Islet precursor cell (in vitro differentiated cells): ENCODE data around the gene KRI1.
"Not testable (repeated sequence)": the region's sequence is repeated elsewhere in the genome, so short reads cannot be mapped to it uniquely, and the experiment has no call there.

Experiments used
- DNase-seq: peaks from one replicate; pipeline ENCODE4 v3.0.0-alpha.2; 2018

The KRI1 gene

DNA sequence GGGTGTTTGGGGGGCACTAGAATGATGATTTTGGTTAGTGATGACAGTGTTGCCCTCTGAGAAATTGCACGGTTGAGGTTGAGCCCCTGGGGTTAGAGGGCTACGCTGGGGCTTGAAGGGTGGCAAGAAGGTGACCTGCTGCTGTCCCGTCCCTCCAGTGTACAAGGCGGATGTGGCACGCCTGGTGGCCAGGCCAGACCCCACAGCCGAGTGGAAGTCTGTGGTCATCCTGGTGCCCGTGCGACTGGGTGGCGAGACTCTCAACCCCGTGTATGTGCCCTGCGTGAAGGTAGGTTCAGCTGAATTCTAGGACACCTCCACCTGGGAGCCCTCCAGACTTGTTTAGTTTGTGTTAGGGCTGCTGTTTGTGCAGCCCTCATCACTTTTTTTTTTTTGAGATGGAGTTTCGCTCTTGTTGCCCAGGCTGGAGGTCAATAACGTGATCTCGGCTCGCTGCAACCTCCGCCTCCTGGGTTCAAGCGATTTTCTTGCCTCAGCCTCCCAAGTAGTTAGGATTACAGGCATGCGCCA is 17.0 kb downstream of the KRI1 start:
- no peak for DNase-seq

DNA sequence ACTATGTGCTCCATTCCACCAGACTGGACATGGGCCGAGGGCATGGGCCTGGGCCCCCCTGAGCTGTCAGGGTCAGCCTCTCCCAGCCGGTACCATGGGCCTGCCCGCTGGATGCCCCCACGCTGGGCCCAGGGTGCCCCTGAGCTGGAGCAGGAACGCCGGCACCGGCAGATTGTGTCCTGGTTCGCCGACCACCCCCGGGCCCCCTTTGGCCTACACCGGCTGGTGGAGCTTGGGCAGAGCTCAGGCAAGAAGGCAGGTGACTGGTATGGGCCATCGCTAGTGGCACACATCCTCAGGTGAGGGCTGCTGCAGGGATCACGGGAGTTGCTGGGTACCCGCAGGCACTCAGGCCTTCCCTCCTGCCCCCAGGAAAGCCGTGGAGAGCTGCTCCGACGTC is 19.0 kb downstream of the KRI1 start:
- no peak for DNase-seq

DNA sequence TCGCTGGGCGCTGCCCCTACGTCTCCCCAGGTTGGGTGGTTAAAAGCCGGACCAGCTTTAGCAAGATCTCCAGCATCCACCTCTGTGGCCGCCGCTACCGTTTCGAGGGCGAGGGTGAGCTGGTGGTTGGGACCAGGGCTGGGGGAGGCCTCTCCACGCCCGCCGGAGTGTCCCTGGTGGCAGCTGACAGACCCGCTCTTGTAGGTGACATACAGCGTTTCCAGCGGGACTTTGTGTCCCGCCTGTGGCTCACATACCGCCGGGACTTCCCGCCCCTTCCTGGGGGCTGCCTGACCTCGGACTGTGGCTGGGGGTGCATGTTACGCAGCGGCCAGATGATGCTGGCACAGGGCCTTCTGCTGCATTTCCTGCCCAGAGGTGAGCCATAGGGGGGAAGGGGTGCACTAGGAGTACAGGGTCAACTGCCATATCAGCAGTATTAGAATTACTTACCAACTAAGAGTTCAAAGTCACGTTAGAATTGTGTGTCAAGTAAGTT is 21.0 kb downstream of the KRI1 start:
- no peak for DNase-seq

DNA sequence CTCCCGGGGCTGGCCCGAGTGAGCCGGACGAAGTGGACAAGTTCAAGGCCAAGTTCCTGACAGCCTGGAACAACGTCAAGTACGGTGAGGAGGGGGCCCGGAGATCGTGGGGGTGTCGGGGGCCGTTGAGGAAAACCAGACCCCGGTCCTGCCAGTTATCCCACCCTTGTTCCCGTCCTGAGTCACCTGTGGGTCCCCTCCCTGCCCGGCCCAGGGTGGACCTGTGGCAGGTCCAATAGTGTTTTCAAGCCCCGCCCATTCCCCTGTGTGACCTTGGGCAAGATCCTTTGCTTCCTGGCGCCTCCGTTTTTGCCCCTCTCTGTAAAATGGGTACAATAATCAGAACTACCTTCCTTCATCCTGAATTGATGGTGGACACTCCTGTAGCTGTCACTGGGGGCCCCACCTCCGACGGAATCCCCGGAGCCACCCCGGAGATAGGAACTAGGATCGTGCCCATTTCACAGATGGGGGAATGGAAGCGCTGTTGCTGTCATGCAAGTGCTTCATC is 21.5 kb downstream of the KRI1 start:
- no peak for DNase-seq

DNA sequence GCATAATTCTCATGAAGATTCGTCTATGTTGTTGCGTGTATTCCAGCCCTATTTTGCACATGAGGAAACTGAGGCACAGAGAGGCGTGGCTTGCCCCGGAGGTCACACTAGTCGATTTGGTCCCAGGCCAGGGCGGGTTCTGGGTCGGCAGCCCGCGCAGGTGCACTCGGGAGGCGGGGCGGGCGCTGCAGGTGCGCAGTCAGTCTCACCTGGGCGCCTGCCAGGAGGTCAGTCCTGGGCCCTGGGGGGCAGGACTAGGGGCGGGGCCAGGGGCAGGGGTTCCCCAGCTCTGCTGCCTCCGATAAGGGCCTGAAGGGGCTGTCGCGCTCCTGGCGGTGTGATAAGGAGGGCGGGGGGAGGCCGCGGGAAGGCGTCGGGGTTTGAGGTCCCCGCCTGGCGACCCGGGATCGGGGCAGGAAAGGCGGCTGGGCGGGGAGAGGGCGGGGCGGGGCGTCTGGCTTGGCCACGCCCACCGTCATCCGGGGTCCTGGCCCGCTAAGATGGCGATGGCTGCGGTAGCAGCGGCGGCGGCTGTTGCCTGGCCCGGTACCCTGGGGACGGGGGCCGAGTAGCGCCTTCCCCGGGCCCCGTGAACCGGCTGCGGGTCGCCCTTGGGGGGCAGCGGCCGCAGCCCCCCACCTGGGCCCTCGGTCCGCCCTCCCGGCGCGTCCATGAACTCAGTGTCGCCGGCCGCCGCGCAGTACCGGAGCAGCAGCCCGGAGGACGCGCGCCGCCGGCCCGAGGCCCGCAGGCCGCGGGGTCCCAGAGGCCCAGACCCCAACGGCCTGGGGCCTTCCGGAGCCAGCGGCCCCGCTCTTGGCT is 22.2 kb downstream of the KRI1 start, which contains the start of gene ATG4D:
TSS of gene ATG4D (plus strand) at position 485 of the 822 bp plus-strand sequence. CDS start at position 672, 187 bp downstream.
- peak; percentile 87 for DNase-seq

DNA sequence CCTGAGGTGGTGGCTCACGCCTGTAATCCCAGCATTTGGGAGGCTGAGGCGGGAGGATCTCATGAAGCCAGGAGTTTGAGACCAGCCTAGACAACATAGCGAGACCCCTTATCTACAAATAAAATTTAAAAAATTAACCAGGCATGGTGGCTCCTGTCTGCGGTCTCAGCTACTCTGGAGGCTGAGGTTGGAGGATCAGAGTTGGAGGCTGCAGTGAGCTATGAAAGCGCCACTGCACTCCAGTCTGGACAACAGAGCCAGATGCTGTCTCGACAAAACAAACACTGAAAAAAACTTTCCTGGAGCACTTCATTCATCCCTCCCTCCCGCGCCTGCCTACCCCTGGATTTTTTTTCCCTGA is 22.8 kb downstream of the KRI1 start:
- no peak for DNase-seq

DNA sequence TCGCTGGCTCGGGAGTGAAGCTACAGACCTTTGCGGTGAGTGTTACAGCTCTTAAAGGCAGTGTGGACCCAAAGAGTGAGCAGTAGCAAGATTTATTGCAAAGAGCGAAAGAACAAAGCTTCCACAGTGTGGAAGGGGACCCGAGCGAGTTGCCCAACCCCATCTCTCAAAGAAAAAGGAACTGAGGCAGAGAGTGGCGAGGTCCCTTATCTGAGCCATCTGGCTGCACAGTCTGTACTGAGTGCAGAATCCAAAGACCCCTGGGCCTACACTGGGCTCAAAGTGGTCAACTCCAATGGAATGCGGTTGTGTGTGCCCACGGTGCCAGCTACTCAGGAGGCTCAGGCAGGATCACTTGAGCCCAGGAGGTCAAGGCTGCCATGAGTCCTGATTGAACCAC is 26.8 kb downstream of the KRI1 start:
- not testable (repeated sequence) for DNase-seq

DNA sequence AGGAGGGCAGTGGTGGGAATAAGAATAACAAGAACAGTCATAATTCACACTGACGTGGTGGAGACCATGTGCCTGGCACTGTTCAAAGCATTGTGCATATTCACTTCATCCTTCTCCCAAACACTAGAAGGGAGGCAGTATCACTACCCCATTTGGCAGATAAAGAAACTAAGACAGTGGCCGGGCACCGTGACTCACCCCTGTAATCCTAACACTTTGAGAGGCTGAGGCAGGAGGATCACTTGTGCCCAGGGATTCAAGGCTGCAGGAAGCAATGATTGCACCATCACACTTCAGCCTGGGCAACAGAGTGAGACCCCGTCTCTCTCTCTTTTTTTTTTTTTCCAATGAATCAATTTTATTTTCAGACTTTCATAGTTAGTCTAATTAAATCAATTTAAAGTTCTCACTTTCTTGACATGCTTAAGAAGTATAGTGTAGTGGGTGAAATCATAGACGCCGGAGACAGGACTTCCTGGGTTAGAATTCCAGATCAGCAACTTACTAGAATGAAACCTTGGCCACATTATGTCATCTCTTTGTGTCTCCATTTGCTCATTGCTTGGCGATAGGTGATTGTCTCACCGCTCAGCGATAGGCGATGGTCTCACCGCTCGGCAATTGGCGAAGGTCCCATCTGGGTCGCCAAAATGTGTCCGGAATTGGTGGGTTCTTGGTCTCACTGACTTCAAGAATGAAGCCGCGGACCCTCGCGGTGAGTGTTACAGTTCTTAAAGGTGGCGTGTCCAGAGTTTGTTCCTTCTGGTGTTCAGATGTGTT is 27.4 kb downstream of the KRI1 start:
- DNase-seq: no peak

DNA sequence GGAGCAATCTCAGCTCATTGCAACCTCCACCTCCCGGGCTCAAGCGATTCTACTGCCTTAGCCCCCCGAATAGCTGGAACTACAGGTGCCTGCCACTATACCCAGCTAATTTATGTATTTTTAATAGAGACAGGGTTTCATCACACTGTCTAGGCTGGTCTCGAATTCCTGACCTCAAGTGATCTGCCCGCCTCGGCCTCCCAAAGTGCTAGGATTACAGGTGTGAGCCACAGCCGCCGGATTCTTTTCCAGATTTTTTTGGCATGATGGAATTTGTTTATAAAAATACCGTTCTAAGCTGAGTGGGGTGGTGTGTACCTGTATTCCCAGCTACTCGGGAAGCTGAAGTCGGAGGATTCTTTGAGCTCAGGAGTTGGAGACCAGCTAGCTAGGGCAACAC is 28.1 kb downstream of the KRI1 start:
- no peak for DNase-seq

DNA sequence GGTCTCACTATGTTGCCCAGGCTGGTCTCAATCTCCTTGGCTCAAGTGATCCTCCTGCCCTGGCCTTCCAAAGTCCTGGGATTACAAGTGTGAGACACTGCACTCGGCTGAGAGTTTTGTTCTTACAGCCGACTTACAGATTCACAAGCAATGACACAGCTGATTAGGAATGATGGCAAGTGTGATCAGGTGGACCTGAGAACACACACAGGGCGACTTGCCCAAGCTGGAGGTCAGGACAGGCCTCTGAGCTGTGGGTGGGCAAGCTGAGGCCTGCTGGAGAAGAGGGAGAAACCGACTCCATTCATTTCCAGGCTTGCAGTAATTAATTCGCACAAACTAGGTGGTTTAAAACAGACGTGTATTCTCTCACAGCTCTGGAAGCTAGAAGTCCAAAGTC is 30.2 kb downstream of the KRI1 start:
- DNase-seq: no peak

DNA sequence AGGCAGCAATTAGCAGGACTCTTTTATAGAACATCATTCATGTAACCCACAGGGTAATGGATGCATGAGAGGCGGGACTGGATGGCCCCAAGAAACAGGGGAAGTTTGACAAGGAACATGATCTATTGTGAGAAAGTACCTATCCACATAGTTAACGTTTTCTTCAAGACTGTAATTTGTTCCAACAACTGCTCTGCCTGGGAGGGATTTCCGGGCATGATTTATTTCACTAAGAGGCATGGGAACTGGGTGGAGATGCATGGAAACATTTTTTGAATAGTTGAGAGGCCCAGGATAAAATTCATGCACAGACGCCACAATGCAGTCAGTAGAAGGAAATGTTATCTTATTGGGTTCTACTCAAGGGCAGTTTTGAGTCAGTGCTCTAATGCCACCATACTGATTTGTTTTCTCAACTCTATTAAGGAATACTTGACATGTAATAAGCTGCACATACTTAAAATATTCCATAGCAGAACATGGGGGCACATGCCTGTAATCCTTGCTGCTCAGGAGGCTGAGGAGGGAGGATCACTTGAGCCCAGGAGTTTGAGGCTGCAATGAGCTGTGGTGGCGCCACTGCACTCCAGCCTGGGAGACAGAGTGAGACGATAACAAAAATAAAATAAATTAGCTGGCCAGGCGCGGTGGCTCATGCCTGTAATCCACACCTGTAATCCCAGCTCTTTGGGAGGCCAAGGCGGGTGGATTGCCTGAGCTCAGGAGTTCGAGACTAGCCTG is 32.0 kb downstream of the KRI1 start:
- no peak for DNase-seq

DNA sequence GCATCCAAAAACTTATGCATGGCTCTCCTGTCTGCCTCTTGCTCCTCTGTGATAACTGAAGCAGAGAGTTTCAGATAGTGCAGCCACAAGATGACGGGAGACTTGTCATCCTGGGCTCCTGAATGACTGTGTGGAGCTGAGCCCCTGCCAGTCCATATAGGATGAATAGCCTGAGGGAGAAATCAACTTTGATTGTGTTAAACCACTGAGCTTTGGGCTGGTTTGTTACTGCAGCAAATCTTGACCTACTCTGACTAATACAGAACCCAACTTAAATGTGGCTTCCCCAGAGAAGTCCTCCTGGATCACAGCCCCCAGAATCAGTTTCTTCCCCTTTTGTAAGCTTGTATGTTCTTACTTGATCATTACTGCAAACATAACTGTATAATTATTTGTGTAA is 33.4 kb downstream of the KRI1 start:
- DNase-seq: no peak

DNA sequence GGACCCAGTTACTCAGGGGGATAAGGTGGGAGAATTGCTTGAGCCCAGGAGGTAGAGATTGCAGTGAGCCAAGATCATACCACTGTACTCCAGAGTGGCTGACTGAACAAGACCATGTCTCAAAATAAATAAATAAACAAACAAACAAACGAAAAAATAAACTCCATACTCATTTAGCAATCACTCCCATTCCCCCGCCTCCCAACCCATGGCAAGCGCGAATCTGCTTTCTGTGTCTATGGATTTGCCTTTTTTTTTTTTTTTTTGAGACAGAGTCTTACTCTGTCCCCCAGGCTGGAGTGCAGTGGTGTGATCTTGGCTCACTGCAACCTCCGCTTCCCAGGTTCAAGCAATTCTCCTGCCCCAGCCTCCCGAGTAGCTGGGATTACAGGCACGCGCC is 38.9 kb downstream of the KRI1 start:
- not testable (repeated sequence) for DNase-seq

DNA sequence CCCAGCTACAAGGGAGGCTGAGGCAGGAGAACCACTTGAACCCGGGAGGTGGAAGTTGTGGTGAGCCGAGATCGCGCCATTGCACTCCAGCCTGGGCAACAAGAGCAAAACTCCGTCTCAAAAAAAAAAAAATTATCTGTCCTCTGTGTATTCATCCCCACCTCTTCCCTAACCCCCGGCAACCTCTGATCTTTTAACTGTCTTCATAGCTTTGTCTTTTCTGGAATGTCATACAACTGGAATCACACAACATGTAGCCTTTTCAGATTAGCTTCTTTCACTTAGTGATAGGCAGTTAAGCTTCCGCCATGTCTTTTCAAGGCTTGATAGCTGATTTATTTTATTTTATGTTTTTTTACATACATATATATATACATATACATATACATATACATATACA is 40.2 kb downstream of the KRI1 start:
- DNase-seq: no peak

DNA sequence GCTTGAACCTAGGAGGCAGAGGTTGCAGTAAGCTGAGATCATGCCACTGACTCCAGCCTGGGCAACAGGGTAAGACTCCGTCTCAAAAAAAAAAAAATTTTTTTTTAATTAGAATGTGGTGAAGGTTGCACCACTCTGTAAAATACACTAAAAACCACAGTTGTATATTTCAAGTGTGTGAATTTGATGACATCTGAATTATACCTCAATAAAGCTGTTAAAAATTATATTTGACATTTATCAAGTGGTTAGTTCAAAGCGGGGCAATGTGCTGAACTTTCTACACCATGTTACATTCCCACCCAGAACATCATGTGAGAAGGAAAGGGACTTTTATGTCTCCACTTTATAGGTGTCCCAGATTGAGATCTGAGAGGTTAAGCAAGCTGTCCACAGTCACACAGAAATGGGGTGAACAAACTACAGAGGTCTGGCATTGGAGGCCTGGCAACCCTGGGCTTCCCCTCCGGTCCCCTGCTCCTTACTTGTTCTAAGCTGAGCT is 42.6 kb downstream of the KRI1 start:
- DNase-seq: no peak

DNA sequence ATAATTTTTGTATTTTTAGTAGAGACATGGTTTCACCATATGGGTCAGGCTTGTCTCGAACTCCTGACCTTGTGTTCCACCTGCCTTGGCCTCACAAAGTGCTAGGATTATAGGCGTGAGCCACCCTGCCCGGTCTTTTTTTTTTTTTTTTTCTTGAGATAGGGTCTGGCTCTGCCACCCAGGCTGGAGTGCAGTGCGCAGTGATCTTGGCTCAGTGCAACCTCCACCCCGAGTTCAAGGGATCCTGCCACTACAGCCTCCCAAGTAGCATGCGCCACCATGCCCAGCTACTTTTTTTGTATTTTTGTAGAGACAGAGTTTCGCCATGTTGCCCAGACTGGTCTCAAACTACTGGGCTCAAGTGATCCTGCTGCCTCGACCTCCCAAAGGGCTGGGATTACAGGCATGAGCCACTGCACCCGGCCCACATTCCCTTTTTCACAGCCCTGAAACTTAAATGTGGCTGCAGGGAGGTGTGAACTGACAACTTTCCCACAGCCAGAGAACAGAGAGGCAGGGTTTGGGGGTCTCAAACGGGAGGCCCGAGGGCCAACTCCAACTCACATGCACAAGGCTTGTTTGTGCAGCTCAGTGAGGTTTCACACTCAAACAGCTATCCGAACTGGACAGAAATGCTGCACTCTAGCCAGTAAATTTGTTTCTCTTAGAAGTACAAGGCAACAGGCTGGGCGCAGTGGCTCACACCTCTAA is 44.2 kb downstream of the KRI1 start:
- no peak for DNase-seq

DNA sequence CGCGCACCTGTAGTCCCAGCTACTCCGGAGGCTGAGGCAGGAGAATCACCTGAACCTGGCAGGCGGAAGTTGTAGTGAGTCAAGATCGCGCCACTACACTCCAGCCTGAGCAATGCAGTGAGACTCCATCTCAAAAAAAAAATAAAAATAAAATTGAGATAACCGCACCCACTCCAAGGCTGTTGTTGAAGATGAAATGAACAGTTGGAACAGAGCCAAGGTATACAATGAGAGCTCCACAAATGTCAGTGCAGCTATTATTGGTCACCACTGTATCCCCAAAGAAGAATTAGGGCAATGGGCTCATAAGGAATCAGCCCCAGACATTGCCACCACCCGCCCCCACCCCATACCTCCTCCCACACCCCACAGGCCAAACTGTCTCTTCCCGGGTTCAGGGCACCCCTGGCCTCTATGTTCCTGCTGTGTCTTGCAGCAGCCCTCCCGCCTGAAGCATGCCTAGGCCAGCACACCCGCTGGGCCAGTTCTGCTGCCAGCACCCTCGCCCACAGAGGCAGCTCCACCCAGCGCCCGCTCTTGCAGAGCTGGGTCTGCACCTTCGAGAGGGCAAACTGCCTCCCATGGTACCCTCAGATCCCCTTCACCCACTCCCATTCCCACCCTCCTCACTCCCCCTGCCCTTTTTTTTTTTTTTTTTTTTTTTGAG is 45.0 kb downstream of the KRI1 start:
- no peak for DNase-seq

DNA sequence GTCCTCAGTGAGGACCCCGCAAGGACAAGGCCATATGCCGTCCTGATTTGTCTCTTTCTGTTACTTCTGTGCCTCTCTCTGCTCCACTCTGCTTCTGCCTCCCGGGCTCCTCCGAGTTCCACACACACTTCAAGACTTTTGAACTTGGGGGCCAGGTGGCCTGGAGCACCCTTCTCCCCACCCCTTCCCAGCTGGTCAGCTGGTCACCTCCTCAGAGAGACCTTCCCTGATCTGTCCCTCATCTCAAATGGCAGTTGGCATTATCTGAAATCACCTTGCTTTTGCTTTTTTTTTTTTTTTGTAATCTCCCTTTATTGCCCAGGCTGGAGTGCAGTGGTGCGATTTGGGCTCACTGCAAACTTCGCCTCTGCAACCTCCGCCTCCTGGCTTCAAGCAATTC is 46.4 kb downstream of the KRI1 start:
- no peak for DNase-seq

DNA sequence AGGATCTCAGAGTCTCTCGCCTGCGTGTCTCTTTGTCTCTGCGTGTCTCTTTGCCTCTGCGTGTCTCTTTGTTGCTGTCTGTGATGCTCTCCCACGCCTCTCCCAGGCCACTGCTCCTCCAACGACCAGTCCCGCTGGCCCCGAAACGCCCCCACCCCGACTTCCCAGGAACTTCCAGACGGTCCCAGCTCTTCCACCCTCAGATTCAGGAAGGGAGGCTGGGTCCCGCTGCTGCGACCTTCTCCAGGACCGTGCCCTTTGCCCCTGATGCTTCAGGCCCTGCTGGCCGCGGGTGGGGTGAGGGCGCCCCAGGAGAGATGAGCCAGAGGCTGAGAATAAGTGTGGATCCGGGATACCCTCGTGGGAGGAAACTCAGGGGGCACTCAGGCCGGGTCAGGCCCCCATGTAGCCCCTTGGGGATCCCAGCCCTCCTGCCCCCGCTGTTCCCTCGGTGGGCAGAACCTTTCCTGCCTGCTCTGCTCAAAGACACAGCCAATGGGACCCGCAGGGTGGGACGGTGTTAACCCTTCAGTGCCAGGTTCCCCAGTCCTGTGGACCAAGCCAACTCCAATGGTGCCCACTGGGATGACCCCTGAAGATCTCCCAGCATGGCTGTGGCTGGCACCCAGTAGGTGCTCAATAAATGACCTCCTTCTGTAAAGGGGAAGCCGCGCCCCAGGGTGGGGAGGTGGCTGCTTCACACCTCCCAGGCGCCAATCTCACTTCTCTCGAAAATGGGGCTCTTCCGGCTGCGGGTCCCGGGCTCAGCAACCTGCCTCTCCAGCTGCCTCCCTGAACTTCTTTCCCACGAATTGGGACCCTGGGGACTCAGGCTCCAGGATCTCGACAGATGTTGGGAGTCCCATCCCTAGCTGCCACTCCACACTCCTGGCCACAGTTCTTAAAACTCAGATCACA is 47.1 kb downstream of the KRI1 start:
- no peak for DNase-seq

DNA sequence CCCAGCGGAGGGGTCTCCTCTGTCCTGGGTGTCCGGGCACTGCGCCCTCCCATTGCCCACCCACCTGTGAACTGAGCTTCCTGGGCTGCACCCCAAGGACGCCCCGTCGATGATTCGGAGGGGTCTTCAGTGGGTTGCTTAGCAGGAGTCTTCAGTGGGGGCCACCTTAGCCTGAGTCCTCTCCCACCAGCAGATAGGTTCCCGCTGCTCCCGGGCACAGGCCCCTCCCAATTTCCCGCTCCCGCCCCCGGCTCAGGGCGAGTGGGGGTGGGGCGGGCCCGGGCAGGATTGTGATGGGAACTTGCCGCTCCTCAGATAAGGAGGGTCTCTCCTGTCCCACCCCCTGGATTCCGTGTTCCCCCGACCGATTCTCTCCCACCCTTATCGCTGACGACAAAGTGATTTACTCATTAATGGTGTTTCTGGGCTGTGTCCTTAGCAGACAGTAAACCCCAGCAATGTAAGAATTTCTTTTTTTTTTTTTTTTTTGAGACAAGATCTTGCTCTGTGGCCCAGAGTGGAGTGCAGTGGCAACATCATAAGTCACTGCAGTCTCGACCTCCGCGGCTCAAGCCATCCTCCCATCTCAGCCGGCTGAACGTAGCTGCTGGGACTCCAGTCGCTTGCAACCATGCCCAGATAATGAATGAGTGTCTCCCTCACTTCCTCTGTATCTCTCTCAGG is 47.9 kb downstream of the KRI1 start:
- peak; percentile 80 for DNase-seq
